CD4-positive, alpha-beta T cell treated with Interleukin-15 for 1 hour (primary cell): ENCODE data around the gene ALOX5.
"Not testable (repeated sequence)": the region's sequence is repeated elsewhere in the genome, so short reads cannot be mapped to it uniquely, and the experiment has no call there.

Experiments used
- DNase-seq: peaks from one replicate; pipeline ENCODE4 v3.0.0-alpha.2; 2020

Gene ALOX5

DNA sequence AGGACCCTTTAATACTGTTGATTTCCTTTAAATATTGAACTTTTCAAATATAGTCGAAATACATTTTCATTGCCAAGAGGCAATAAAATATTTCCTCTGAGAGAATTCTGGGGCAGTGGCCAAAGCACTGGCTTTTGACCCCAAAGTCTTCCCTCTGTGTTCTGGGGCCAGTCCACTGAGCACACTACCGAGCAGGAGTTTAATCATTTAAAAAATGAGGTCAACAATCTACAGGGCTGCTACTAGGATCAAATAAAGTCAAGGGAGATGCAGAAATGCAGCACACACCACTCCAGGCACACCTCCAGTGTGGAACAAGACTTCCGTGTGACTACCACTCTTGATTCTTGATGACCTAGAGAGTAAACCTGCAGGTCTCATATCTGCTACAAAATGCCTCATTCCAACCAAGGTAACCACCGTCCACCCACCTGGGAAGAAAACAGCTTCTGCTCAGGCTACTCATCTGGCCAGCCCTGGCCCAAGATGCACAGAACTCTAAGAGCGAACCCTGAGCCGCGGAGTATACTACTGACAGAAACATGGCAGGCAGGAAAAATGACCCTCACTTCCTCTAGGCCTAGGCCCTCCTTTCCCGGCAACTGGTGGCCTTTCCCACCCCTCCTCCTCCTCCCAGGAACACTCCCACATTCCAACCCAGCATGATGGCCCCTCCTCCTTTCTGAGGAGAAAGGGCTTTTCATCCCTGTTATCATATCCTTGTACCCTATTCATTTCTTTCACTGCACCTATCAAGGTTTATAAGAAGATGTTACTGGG is 97.7 kb downstream of the ALOX5 start:
- DNase-seq, result no peak

DNA sequence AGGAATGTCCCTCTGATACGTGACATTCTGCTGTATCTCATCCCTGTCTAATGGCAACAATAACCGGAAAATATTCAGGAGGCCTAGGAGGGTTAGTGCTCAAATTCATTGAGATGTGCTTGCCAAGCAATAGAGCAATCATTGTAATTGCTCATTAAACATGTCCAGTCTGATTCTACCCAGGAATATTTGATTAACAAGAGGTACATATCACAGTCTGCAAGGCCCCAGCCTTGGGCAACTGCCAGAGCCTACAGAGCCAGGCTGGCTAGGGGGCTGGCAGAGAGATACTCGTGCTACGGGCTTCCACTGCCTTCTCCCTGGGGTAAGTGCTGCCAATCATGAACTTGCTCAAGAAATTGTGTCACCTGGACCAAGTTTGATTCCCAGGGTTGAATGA is 99.1 kb downstream of the ALOX5 start:
- DNase-seq, result no peak

DNA sequence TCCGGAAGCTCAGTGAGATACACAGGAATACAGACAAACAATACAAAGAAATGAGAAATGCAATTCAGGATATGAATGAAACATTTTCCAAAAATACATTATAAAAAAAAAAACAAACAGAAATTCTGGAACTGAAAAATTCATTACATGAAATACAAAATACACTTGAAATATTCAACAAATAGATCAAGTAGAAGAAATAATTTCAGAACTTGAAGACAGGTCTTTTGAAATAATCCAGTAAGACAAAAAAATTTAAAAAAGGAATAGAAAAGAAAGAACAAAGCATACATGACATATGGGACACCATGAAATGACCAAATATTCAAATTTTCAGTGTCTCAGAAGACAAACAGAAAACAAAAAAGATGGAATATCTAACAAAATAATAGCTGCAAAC is 102.5 kb downstream of the ALOX5 start:
- DNase-seq, result no peak

DNA sequence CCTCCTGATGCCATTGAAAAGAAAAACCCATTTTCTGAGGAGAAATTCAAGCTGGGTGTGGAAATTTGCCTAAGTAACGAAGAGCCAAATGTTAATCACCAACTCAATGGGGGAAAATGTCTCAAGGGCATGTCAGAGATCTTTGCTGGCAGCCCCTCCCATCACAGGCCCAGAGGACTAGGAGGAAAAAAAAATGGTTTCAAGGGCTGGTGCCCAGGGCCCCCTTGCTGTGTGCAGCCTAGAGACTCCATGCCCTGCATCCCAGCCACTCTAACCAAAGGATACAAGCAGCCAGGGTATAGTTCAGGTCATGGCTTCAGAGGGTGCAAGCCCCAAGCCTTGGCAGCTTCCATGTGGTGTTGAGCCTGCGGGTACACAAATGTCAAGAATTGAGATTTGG is 106.3 kb downstream of the ALOX5 start:
- DNase-seq, result no peak

DNA sequence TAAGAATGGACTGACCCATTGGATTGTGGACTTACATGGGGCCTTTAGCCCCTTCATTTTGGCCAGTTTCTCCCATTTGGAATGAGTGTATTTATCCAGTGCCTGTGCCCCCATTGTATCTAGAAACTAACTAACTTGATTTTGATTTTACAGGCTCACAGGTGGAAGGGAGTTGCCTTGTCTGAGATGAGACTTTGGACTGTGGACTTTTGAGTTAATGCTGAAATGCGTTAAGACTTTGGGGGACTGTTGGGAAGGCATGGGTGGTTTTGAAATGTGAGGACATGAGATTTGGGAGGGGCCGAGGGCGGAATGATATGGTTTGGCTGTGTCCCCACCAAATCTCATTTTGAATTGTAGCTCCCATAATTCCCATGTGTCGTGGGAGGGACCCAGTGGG is 107.1 kb downstream of the ALOX5 start:
- DNase-seq, result not testable (repeated sequence)

DNA sequence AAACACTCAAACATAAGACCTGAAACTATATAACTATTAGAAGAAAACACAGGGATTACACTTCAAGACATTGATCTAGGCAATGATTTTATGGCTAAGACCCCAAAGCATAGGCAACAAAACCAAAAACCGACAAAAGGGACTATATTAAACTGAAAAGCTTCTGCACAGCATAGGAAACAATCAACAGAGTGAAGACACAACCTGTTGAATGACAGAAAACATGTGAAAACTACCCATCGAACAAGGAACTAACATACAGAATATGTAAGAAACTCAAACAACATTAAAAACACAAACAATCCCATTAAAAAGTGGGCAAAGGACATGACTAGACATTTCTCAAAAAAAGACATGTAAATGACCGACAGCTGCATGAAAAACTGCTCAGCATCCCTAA is 109.0 kb downstream of the ALOX5 start:
- no peak for DNase-seq

DNA sequence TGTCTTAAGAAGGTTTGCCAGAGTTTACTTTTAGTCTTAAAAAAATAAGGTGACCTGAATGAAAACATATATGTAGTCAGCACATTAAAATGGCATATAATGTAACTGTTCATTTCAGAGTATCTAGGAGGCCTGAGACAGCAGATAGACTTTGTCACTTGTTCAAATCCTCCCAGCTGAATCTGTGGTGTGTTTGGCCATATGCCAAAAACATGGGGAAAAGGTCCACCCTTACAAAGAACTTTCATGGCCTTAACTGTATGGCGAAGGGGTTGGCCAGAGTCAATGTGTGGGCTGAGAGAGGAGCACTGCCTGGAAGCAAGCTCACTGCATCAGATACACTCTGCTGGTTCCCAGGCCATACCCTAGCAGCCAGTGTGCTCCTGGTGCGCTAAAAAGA is 113.7 kb downstream of the ALOX5 start:
- no peak for DNase-seq

DNA sequence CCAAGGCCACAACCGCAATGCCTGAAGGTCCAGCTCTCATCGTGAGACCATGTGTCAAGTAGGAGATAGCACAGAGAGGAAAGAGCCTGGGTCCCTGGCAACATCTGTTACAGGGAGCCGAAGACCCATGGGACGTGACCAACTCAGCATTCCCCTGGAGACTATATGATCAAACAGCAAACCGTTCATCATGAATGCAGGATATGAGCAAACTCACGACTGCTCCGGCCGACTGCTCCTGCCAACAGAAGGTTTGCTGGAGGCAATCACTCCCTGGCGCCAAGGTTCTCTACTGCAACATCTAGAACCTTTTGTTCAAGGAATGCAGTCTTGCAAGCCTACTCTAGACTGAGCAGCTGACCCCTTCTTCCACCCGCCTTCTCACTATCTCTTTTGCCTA is 114.3 kb downstream of the ALOX5 start:
- DNase-seq, result no peak

DNA sequence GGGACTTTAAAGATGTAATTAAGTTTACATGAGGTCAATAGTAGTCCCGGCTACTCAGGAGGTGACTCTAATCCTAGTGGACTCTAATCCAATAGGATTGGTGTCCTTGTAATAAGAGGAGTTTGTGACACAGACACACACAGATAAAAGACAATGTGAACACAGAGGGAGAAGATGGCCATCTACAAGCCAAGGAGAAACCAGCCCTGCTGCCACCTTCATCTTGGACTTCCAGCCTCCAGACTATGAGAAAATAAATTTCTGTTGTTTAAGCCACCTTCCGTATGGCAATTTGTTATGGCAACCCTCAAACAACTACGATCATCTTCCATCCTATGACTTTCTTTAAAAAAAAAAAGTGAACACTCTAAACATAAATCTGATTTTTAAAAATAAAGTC is 116.3 kb downstream of the ALOX5 start:
- no peak for DNase-seq

DNA sequence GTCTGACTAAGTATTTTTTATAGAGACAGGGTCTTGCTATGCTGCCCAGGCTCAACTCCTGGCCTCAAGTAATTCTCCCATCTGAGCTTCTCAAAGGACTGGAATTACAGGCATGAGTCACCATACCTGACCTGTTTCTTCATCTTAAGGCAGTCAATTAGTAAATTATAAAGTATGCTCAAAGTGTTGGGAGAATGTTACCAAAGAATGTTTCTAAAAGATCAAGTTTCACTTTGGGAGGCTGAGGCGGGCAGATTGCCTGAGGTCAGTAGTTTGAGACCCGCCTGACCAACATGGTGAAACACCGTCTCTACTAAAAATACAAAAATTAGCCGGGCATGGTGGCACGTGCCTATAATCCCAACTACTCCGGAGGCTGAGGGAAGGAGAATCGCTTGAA is 117.0 kb downstream of the ALOX5 start:
- no peak for DNase-seq
